GM12878 (cell line): ENCODE measurements around the gene MAMDC2. TPM values are rescaled to one million over a fixed set of nuclear protein-coding genes. Genes with fewer than 3 reads are reported as not detected.
A peak's percentile ranks its signal among the peaks of the same experiment; 100 is the strongest.

ENCODE experiments used
- ASH2L ChIP-seq: fragments of 300-600, 200-600 bp; sonication (generic); IDR thresholded peaks from 2 replicates; pipeline ENCODE4 v1.6.1; 2017; ENCODE audit warnings: low read depth, mild to moderate bottlenecking, borderline replicate concordance
- BCL11A ChIP-seq: IDR thresholded peaks from 2 replicates; pipeline ENCODE4 v1.6.1; 2011; ENCODE audit warnings: low read depth, low read length
- BHLHE40 ChIP-seq, 2 experiments: fragments of 450-650 bp in 1 of 2; IDR thresholded peaks; 2 replicates each; pipeline ENCODE4 v1.6.1; 2011 to 2017; ENCODE audit warnings: low read depth in 2 of 2, borderline replicate concordance in 1 of 2, improper control_type of control experiment in 1 of 2, low read length in 1 of 2, mild to moderate bottlenecking in 1 of 2
- CBX3 ChIP-seq: fragments of 200-600 bp; sonication (generic); IDR thresholded peaks from 2 replicates; pipeline ENCODE4 v1.6.1; 2016; ENCODE audit warnings: low read depth, borderline replicate concordance
- CHD4 ChIP-seq: fragments of 200-600 bp; sonication (generic); IDR thresholded peaks from 2 replicates; pipeline ENCODE4 v1.6.1; 2016; ENCODE audit warnings: mild to moderate bottlenecking
- DPF2 ChIP-seq: fragments of 450-650 bp; IDR thresholded peaks from 2 replicates; pipeline ENCODE4 v1.6.1; 2017; ENCODE audit warnings: mild to moderate bottlenecking
- ESRRA ChIP-seq: IDR thresholded peaks from 2 replicates; pipeline ENCODE4 v1.6.1; 2012; ENCODE audit warnings: mild to moderate bottlenecking, low read length, improper control_type of control experiment
- FOXK2 ChIP-seq: fragments of 450-650 bp; IDR thresholded peaks from 2 replicates; pipeline ENCODE4 v1.6.1; 2017; ENCODE audit warnings: mild to moderate bottlenecking, moderate library complexity
- IKZF2 ChIP-seq, 2 experiments: fragments of 450-650 bp; IDR thresholded peaks; 2 replicates each; pipeline ENCODE4 v1.6.1; 2017; ENCODE audit warnings: mild to moderate bottlenecking in 2 of 2, moderate library complexity in 2 of 2
- JUND ChIP-seq: IDR thresholded peaks from 2 replicates; pipeline ENCODE4 v1.6.1; 2012; ENCODE audit warnings: low read depth, mild to moderate bottlenecking, low read length, improper control_type of control experiment, moderate library complexity
- KAT2A ChIP-seq: conservative IDR thresholded peaks from 2 replicates; pipeline ENCODE4 v1.6.1; 2011; ENCODE audit warnings: low read depth, low read length; ENCODE audit not compliant: control insufficient read depth
- KDM1A ChIP-seq: fragments of 200-600 bp; sonication (generic); IDR thresholded peaks from 2 replicates; pipeline ENCODE4 v1.6.1; 2016; ENCODE audit warnings: borderline replicate concordance
- MTA2 ChIP-seq: fragments of 450-650 bp; IDR thresholded peaks from 2 replicates; pipeline ENCODE4 v1.6.1; 2016; ENCODE audit warnings: low read depth, mild to moderate bottlenecking, moderate library complexity
- NFXL1 ChIP-seq: fragments of 450-650 bp; IDR thresholded peaks from 2 replicates; pipeline ENCODE4 v1.6.1; 2017; ENCODE audit warnings: antibody characterized with exemption, mild to moderate bottlenecking, borderline replicate concordance
- NRF1 ChIP-seq: conservative IDR thresholded peaks from 2 replicates; pipeline ENCODE4 v1.6.1; 2011; ENCODE audit warnings: mild to moderate bottlenecking, low read depth, low read length, improper control_type of control experiment
- POLR2A ChIP-seq: IDR thresholded peaks from 2 replicates; pipeline ENCODE4 v1.6.1; 2011; ENCODE audit warnings: low read depth, mild to moderate bottlenecking, low read length
- POU2F2 ChIP-seq: IDR thresholded peaks from 3 replicates; pipeline ENCODE4 v1.6.1; 2011; ENCODE audit warnings: low read depth, mild to moderate bottlenecking, low read length, borderline replicate concordance
- SIN3A ChIP-seq: IDR thresholded peaks from 2 replicates; pipeline ENCODE4 v1.6.1; 2012; ENCODE audit warnings: low read depth, low read length, improper control_type of control experiment
- SMARCA5 ChIP-seq: fragments of 450-650 bp; IDR thresholded peaks from 2 replicates; pipeline ENCODE4 v1.6.1; 2017; ENCODE audit warnings: mild to moderate bottlenecking
- SP1 ChIP-seq: IDR thresholded peaks from one replicate; pipeline ENCODE4 v1.6.1; 2011; ENCODE audit warnings: low read depth, low read length
- SREBF2 ChIP-seq: IDR thresholded peaks from 2 replicates; pipeline ENCODE4 v1.6.1; 2012; ENCODE audit warnings: mild to moderate bottlenecking, low read length
- ZNF622 ChIP-seq: fragments of 450-650 bp; IDR thresholded peaks from 2 replicates; pipeline ENCODE4 v1.6.1; 2017; ENCODE audit warnings: mild to moderate bottlenecking, inconsistent platforms
- ZZZ3 ChIP-seq: IDR thresholded peaks from 2 replicates; pipeline ENCODE4 v1.6.1; 2011; ENCODE audit warnings: low read depth; ENCODE audit not compliant: control insufficient read depth, insufficient read length
- polyA plus RNA-seq, 11 experiments: library from polyadenylated mRNA; depleted of rRNA in 4 of 11; unstranded in 6 of 11; stranded (reverse) in 5 of 11; fragments of >200 nt; fragmentation: Nextera tagmentation in 4 of 11; fragmentation: Illumina TruSeq in 1 of 11; extraction: Ambion mirVana in 4 of 11; extraction: Trizol in 1 of 11; gene quantifications; 1 replicate in 1 of 11; 2 replicates in 10 of 11; pipeline versions ENCODE4 v1.2.1 to v1.2.3, GENCODE V29; 2011 to 2016; ENCODE audit warnings: inconsistent platforms in 2 of 11, missing spikeins in 2 of 11, low read depth in 1 of 11
- total RNA-seq, 4 experiments: library from RNA; depleted of rRNA in 3 of 4; stranded (reverse); fragments of >200 nt in 3 of 4; fragmentation: Illumina TruSeq in 1 of 4; extraction: Trizol in 1 of 4; gene quantifications; 2 replicates each; pipeline versions ENCODE4 v1.2.1 to v1.2.3, GENCODE V29; 2013 to 2021
- TF ChIP-seq, protein P1 (sequence below): fragments of 450-650 bp; IDR thresholded peaks from 2 replicates; pipeline ENCODE4 v1.6.1; 2014; ENCODE audit warnings: mild to moderate bottlenecking
- TF ChIP-seq, protein P2 (sequence below): IDR thresholded peaks from 2 replicates; pipeline ENCODE4 v1.6.1; 2011; ENCODE audit warnings: low read depth, low read length, improper control_type of control experiment, borderline replicate concordance
- TF ChIP-seq, protein P3 (sequence below): fragments of 450-650 bp; IDR thresholded peaks from 2 replicates; pipeline ENCODE4 v1.6.1; 2017; ENCODE audit warnings: low read depth, mild to moderate bottlenecking, moderate library complexity
- TF ChIP-seq, protein P4 (sequence below): IDR thresholded peaks from 2 replicates; pipeline ENCODE4 v1.6.1; 2011; ENCODE audit warnings: low read depth, mild to moderate bottlenecking, low read length, moderate library complexity, borderline replicate concordance; ENCODE audit errors: extremely low read depth
- TF ChIP-seq, protein P5 (sequence below): IDR thresholded peaks from 2 replicates; pipeline ENCODE4 v1.6.1; 2011; ENCODE audit warnings: borderline replicate concordance, low read depth, mild to moderate bottlenecking, moderate library complexity, mixed read lengths, low read length; ENCODE audit not compliant: insufficient read depth; ENCODE audit errors: extremely low read length

Gene MAMDC2
- total and polyA plus RNA-seq, 10 of the 15 experiments (the other 5 are each of a cell fraction or from before 2014, with no cell fraction given), result 0.01 to 0.09 TPM; not detected in 8

DNA sequence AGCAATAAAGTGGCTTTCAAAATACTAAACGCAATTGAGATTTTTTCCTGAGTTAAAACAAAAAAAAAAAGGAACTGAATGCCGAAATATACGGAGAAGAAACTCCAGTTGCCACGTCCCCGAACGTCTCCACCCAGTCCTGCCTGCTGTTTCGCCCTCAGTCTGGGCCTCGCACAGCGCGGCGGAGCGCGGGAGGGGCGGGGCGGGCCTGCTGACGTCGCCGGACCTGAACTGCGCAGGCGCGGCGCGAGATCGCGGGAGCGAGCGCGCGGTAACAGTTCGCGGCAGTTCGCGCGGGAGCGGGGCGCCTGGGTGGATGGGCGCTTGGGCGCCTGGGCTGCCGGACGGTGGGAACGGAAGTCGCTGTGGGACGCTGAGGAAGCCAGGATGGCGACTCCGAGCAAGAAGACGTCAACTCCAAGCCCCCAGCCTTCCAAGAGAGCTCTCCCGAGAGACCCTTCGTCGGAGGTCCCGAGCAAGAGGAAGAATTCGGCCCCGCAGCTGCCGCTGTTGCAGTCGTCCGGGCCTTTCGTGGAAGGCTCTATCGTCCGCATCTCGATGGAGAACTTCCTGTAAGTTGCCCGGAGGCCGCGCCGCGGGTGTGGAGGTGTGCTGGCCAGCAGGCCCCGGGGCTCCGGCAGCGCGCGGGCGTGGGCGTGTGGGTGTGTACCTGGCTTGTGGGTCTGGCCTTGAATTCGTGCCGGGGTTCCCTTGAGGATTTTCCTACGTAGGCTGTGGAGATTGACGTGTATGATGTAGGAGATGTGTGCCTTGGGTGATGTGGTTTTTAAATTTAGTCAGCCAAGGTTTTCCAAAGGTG lies 215.3 kb downstream of the MAMDC2 start, which contains the start of gene SMC5 (continued):
- peak; percentile 55 for TF ChIP-seq NRF1
- TF ChIP-seq, protein P1, sequence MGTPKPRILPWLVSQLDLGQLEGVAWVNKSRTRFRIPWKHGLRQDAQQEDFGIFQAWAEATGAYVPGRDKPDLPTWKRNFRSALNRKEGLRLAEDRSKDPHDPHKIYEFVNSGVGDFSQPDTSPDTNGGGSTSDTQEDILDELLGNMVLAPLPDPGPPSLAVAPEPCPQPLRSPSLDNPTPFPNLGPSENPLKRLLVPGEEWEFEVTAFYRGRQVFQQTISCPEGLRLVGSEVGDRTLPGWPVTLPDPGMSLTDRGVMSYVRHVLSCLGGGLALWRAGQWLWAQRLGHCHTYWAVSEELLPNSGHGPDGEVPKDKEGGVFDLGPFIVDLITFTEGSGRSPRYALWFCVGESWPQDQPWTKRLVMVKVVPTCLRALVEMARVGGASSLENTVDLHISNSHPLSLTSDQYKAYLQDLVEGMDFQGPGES, result no peak
- TF ChIP-seq POLR2A, result peak; percentile 99
- TF ChIP-seq KAT2A, result no peak
- no peak for TF ChIP-seq ZNF622
- TF ChIP-seq ZZZ3, result no peak
- peak; percentile 79 to 84 for TF ChIP-seq IKZF2 (IDR thresholded peaks at IDR 0.05)
- TF ChIP-seq CBX3, result no peak
- no peak; the same call in 1 of the 2 replicates for TF ChIP-seq SIN3A
- no peak for TF ChIP-seq CHD4
- TF ChIP-seq SP1, result peak; percentile 11
- TF ChIP-seq SREBF2, result no peak
- TF ChIP-seq BHLHE40 (IDR thresholded peaks at IDR 0.05; ENCODE audit: borderline replicate concordance in 1 of 2, low read depth in 2 of 2, low read length in 1 of 2), result peak; percentile 70
- TF ChIP-seq, protein P2, sequence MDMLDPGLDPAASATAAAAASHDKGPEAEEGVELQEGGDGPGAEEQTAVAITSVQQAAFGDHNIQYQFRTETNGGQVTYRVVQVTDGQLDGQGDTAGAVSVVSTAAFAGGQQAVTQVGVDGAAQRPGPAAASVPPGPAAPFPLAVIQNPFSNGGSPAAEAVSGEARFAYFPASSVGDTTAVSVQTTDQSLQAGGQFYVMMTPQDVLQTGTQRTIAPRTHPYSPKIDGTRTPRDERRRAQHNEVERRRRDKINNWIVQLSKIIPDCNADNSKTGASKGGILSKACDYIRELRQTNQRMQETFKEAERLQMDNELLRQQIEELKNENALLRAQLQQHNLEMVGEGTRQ, result no peak
- no peak for TF ChIP-seq JUND
- TF ChIP-seq FOXK2, result no peak; the same call in 1 of the 2 replicates
- no peak for TF ChIP-seq ESRRA
- TF ChIP-seq, protein P3, sequence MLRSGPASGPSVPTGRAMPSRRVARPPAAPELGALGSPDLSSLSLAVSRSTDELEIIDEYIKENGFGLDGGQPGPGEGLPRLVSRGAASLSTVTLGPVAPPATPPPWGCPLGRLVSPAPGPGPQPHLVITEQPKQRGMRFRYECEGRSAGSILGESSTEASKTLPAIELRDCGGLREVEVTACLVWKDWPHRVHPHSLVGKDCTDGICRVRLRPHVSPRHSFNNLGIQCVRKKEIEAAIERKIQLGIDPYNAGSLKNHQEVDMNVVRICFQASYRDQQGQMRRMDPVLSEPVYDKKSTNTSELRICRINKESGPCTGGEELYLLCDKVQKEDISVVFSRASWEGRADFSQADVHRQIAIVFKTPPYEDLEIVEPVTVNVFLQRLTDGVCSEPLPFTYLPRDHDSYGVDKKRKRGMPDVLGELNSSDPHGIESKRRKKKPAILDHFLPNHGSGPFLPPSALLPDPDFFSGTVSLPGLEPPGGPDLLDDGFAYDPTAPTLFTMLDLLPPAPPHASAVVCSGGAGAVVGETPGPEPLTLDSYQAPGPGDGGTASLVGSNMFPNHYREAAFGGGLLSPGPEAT, result peak; percentile 40; the same call in 1 of the 2 replicates
- no peak for TF ChIP-seq SMARCA5
- no peak for TF ChIP-seq NFXL1
- TF ChIP-seq, protein P4, sequence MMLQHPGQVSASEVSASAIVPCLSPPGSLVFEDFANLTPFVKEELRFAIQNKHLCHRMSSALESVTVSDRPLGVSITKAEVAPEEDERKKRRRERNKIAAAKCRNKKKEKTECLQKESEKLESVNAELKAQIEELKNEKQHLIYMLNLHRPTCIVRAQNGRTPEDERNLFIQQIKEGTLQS, result no peak
- 0 out of 2 replicates have a peak, but pooled peaks have one; percentile 37 for TF ChIP-seq BCL11A
- TF ChIP-seq, protein P5, sequence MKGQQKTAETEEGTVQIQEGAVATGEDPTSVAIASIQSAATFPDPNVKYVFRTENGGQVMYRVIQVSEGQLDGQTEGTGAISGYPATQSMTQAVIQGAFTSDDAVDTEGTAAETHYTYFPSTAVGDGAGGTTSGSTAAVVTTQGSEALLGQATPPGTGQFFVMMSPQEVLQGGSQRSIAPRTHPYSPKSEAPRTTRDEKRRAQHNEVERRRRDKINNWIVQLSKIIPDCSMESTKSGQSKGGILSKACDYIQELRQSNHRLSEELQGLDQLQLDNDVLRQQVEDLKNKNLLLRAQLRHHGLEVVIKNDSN, result no peak
- TF ChIP-seq DPF2, result peak; percentile 86
- no peak for TF ChIP-seq KDM1A
- TF ChIP-seq ASH2L, result 0 out of 2 replicates have a peak, but pooled peaks have one; percentile 69
- TF ChIP-seq MTA2, result peak; percentile 46; the same call in 1 of the 2 replicates
- no peak; the same call in 1 of the 3 replicates for TF ChIP-seq POU2F2
